ACHN (cell line): Measurements from ENCODE around the gene LRRC25.

Experiments used
- DNase-seq: peaks from one replicate; pipeline ENCODE4 v3.0.0-alpha.2; 2015
- in situ Hi-C: cut with HindIII; loops from 2 replicates; pipeline ENCODE4 v1.10.0; 2017; ENCODE audit warnings: low sequenced_read_pairs, low pct_ligation_motif_present, low pct_unique_long_range_greater_than_20kb

The LRRC25 gene

DNA sequence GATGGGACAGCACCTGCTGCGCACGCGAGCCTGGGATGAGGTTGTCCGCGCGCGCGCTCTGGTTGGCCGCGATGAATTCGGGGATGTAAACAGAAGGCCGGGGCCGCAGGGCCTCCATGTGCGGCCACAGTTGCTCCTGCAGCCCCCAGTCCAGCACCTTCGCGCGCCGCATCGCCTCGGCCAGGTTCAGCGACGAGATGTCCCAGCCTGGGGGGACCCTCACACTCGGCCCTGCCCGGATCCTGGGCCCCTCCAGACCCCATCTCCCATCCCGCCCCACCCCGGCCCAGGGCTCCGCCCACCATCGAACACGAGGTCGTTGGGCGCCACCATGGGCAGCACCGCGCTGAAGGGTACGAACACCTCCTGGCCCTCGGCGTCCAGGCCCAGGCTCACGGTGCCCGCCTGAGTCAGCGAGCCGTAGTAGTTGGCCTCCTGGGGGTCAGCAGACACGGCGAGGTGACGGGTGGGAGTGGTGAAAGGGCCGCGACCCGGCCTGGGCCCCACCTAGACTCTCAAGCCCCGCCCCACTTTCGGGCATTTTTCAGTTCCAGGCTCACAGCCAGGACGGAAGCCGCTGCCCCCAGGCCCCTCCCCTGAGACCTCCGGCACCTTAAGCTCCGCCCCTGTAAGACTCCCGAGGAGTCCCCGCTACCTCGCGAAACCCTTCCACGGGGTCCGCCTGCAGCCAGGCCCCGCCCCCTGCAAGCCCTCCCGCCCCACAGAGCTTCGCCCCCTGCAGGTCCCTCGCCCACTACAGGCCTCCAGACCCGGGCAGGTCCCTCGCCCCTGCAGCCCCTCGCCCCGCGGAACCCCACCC is 39.5 kb upstream of the LRRC25 start:
- in situ Hi-C loops, result no loop called here
- peak; percentile 86 for DNase-seq

DNA sequence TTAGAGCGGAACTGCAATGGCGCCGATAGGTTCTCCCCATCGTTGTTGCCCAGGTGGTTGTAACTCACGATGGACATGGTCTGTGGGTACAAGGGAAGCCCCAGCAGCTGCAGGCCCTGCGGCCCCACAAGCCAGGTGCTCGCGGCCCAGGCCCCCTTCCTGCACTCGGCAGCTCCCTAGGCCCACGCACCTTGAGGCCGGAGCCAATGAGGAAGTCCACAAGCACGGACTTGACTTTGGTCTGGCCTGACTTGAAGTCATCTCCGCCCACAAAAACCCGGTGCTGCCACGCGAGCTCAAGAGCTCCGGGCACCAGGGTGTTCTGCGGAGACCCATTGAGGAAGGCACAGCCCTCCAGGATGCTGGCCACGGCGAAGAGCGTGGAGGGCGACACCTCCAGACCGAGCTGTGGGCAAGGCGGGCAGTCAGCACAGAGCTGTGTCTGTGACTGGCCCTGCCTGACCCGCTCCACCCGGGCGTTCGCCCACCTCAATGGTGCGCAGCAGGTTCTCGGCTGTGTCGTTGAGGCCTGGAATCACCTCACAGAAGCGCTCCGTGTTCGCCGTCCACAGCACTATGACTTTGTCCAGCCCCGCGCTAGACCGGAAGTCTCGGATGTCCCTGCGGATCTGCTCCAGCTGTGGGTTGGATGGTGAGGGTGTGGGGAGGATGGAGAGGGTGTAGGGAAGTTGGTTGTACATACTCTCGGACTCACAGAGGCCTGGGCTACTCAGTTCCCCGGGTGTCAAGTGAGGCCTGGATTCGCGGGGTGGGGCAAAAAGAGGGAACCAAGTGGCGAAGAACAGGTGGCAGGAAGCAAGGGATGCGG is 38.6 kb upstream of the LRRC25 start:
- DNase-seq, result no peak

DNA sequence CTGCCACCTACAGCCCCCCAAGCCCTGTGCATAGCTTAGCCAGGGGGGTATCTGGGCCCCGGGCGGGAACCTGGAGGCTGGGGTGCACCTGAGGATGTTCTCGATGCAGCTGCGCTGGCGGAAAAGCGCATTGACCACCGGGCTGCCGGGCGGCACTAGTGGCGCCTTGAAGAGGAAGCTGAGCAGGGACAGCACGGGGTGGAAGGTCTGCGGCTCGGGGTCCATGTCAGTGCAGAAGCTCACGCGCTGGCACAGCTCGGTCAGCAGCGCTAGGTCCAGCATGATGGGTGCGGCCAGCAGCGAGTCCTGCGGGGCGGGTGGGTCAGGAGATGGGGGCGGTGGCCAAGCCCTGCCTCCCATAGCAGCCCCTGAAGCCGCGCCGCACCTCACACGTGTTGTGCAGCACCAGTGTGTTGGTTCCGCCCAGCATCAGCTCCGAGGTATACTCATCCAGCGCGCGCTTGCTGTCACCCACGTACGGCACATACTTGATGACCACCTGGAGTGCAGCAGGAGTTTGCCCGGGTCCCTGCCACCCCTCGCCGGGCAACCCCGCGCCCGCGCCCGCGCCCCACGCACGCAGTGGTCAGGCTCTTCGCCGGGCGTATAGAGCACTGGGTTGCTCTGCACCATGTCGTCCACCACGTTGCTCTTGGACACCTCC is 37.9 kb upstream of the LRRC25 start:
- in situ Hi-C loops, result no loop called here
- DNase-seq, result no peak

More for the DNA sequence above, 38.6 kb upstream of the LRRC25 start:
- in situ Hi-C loops, result no loop called here

DNA sequence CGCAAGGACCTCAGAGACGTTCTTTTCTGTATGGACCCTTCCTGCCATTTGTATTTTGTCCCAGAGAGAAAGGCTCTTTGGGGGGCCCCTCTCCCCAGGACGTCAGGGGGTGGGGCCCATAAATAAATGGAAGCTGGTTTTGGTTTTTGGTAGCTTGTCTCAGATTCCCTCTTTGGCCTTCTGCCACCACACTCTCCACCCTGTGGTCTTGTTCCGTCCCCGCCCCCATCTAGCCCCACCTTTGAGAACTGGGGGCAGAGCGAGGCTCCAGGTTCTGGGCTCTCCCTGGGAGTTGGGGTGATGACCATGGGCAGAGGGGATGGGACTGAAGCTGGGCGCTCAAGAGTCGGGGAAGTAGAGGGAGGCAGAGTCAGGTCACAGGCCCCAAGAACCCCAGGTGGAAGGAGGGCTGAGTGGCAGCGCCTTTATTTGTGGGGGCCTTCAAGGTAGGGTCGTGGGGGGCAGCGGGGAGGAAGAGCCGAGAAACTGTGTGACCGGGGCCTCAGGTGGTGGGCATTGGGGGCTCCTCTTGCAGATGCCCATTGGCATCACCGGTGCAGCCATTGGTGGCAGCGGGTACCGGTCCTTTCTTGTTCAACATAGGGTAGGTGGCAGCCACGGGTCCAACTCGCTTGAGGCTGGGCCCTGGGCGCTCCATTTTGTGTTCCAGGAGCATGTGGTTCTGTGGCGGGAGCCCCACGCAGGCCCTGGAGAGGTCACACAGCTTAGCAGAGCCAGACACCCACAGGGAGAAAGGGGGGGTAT is 37.2 kb upstream of the LRRC25 start:
- in situ Hi-C loops, result no loop called here
- DNase-seq, result no peak

DNA sequence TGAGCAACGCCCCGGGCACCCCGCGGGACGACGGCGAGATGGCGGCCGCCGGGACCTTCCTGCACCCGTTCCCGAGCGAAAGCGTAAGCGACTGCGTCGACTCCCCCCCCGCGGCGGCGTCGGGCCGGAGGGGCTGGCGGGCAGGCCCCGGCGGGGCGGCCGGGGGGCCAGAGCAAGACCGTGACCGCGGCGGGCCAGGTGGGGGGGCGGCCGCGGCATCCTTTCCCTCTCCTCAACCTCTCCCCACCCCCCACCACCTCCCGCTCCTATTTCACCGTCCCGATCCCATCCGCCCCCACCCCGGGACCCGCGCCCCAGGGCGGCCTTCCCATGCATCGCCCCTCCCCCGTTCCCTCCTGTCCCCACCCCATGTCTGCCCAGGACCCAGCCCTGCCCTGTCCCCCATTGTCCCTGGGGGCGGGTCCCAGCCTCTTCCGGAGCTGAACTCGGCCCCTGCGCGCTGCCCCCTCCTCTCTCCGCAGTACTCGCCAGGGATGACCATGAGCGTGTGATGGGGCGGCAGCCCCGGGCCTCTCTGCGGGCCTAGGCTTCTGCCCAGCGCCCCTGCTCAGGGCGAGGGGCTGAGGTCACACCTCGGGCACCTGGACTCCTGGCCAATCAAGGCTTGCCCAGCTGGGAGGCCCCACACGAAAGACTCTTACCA is 36.4 kb upstream of the LRRC25 start:
- in situ Hi-C loops, result no loop called here
- DNase-seq, result no peak

DNA sequence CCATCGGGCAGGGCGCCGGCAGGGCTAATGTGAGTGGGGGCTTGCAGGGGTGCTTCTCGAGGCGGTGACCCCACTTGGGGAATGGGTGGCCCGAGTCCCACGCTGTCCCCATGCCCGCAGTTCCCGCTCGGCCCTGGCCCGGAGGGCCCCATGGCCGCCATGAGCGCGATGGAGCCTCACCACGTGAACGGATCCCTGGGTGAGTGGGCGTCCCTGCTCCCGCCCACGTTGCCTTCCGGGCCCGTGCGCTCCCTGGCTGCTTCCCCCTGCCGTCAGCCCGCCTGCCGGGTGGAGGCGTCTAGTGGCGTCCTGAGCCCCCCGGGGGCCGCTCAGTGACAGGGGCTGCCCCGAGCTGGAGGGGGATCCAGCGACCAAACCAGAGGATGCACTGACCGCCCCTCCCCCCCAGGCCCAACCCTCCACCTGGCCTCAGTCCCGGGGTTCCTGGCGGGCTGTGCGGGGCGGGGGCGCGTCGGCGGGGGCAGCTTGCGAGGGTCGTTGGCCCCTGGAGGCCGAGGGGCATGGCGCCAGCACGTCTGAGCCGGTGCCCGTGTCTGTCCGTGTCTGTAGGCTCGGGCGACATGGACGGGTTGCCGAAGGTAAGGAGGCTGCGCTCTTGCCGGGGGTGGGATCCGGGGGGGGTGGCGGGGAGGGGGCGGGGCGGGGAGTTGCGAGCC is 35.7 kb upstream of the LRRC25 start:
- DNase-seq, result no peak
- in situ Hi-C loops, result no loop called here

DNA sequence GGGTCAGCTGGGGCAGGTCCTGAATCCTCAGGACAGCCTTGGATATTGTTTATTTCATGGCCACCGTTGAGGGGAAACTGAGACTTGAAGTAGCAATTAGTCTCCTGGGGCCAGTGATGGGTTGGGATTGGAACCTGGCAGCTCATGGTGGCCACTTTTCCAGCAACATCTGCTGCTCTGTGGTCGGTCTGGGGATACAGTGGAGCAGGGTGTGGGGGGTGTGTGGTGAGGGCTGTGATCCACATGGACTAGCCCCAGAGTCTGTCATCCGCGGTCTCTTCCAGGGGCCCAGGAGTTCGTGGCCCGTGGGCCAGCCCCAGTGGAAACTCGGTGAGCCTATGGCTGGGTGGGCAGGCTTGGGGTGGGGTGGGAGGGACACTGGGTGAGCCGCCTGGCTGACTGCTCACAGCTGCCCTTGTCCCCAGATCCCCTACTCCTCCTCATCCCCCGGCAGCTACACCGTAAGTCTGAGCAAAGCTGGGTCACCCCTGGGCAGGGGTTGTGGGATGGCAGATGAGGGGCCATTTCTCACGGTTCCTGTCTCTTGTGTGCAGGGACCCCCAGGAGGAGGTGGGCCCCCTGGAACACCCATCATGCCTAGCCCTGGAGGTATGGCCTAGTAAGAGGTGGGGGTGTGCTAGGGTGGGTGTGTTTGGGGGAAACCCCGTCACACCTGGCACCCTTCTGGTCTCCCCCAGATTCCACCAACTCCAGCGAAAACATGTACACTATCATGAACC is 35.0 kb upstream of the LRRC25 start:
- DNase-seq, result no peak
- in situ Hi-C loops, result no loop called here

DNA sequence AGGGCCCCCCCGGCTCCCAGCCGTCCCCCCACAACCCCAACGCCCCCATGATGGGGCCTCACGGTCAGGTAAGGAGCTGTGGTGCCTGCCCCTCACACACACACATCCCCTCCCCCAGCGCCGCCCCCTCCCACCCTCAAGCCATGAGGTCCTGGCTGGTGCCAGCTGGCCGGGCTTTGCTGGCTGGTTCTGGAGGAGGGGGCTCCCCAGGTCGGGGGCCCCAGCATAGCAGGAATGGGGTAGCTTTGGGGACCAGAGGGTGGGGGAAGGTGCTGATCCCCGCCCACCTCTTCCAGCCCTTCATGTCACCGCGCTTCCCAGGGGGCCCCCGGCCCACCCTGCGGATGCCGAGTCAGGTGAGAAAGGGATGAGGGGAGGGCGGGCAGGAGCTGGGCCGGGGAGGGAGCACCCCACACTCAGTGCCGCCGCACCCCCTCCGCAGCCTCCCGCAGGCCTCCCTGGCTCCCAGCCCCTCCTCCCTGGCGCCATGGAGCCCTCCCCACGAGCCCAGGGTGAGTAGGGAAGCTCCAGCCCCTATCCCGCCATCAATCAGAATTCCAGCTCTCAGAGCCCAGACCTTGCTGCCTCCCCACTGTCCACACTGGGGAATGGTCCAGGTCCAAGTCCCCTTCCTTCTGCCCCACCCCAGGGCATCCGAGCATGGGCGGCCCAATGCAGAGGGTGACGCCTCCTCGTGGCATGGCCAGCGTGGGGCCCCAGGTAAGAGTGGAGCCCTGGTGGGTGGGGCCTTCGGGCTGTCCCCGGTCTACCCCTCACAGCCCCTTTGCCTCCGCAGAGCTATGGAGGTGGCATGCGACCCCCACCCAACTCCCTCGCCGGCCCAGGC is 34.2 kb upstream of the LRRC25 start:
- no peak for DNase-seq
- in situ Hi-C loops, result no loop called here

DNA sequence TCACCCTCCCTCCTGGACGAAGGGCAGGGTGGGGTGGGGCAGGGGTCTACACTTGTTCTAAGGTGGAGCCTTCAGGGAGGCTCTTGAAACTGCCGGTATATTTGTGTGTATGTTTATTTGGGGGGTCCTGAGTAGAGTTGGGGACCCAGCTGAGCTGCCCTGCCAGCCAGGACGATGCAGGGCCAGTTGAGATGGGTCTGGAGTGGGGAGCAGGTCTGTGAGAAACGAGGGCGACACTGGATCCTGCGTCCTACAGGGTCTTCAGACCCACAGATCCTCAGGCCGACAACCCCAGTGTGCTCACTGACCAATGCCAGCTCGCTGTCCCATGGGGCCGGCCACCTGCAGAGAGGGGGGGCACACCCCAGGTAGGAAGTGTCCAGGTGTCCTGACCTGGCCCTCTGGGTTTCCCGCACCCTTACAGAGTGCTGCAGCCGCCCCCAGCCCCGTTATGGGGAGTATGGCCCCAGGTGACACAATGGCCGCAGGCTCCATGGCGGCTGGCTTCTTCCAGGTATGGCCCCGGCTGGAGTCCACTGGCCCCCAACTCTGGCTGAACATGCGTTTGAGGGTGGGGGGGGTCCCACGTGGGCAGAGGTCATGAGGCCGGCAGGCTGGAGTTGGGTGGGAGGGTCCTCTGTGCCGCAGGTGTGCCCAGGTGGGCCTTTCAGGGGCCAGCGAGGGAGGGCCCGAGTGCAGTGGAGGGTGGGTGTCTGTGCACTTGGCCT is 33.2 kb upstream of the LRRC25 start:
- no peak for DNase-seq
- in situ Hi-C loops, result no loop called here

DNA sequence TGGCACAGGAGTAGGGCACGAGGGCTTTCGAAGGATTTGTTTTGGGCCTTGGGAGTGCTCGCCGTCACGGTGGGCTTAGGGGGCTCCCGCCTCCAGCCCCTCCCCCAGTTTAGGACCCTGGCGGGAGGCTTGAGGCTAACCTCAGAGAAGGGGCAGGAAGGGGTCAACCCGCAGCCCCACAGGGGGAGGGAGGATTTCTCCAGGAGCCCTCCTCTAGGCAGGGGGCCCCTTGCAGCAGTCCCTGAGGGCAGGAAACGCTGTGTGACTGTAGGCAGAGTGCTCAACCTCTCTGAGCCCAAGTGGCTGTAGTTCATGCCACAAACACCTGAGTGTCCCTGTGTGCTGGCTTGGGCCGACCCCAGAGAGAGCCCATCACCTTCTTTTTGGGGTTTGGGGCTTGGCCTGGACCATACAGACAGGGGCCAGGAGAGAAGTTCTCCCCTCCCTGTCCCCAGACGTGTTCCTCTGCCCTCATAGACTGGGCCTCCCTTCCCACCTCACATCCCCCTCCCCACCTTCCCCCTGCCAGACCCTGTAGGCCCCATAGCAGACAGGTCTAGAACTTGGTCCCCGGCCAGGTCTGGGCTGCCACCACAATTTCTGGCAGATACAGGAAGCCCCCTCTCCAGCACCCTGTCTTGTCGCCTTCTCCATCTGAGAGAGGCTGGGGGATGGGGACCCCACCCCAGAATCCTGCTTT is 32.4 kb upstream of the LRRC25 start:
- in situ Hi-C loops, result no loop called here
- DNase-seq, result no peak

DNA sequence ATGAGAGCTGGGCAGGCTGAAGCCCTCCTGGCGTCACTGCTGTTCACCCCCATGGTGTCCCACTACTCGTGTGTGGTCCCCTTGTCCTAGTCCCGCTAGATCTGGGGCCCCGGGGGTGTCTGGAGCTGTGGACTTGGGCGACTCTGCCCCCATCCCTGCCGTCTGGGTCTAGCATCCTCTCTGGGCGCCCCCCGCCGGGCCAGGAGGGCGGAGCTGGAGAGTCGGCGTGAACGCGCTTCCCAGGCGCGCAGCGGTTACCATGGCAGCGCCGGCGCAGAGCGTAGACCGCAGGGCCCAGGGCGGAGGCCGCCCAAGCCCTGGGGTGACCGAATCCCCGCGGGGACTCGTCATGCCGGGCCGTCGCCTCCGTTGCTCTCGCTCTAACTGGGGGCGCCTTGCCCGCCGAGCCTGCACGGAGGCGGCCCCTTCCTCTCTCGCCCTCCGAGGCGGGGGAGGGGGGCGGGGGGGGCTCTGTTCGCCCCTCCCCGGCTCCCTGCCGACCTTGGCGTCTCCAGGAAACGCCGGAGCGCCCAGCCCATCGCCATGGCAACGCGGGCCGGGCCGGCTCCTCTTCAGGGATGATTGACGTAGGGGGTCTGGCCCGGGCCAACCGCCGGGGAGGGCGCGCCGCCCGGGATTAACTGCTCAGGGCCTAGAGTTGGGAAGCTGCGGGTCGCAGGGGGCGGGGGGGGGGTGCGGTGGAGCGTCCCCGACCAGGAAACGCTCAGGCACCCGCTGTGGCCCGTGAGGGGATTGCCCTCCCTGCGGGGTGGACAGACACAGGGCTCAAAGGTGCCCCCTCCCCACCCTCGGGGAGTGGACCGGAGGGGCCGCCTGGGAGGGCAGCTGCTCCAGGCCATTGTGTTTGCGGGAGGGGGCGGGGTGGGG is 31.6 kb upstream of the LRRC25 start:
- DNase-seq, result no peak
- in situ Hi-C loops, result no loop called here

DNA sequence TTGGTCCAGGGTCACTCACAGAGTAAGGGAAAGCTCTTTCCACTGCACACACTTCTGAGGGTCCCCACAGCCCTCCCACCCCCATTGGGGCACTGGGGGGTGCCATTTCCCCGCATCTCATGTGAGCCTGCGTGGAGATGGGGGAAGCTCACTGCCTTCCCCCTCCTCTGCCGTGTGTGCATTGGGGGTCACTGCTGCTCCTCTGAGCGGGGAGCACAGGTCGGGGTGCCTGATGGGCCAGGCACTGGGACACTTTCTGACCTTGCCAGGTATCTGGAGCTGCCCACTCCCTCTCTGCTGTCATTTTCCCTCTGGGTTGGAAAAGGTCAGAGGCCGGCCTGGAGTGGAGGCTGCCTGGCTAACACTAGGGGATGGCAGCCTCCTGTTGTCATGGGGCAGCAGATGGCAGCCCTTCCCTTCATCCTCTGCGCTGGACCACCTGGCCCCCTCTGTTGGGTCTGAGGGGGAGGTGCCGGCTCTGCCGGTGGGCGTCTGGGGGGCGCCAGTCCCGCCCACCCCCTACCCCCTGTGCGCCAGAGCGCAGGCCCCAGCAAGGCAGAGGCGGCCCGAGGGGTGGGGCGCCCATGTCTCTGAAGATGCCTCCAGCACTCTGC is 30.9 kb upstream of the LRRC25 start:
- in situ Hi-C loops, result no loop called here
- DNase-seq, result no peak

DNA sequence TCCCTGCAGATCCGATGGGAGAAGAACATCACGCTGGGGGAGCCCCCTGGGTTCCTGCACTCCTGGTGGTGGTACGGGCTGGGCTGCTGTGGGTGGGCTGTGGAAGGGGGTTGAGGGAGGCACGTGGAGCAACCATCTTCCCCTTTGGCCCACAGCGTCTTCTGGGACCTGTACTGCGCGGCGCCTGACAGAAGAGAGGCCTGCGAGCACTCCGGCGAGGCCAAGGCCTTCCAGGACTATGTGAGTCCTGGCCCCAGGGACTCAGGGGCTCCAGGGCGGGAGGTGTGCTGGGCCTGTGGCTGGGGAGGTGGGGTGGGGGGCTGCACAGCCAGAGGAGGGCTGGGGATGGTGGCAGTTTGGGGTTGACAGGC is 30.3 kb upstream of the LRRC25 start:
- no peak for DNase-seq
- in situ Hi-C loops, result no loop called here
